Activated T-cell treated with anti-CD3 and anti-CD28 coated beads for 24 hours (primary cell): ENCODE measurements around the gene SYT13.

Experiments
- DNase-seq: peaks from one replicate; pipeline ENCODE4 v3.0.0-alpha.2; 2020; ENCODE audit warnings: low read depth

Gene SYT13

GRCh38 chr11:45285930-45286632 is at the start of gene SYT13:
SYT13 (minus strand) TSS chr11:45286341; CDS start chr11:45286207, 134 bp downstream.
- DNase-seq: no peak

GRCh38 chr11:45335434-45335833 is 49.3 kb upstream of the SYT13 start:
- DNase-seq: no peak

GRCh38 chr11:45334836-45335235 is 48.7 kb upstream of the SYT13 start:
- DNase-seq: no peak

GRCh38 chr11:45334410-45334809 is 48.3 kb upstream of the SYT13 start:
- DNase-seq: no peak

GRCh38 chr11:45333001-45333971 is 47.1 kb upstream of the SYT13 start:
- no peak for DNase-seq

GRCh38 chr11:45332276-45332934 is 46.3 kb upstream of the SYT13 start:
- DNase-seq: peak; percentile 44

- DNase-seq: no peak
Measured at GRCh38 chr11:45331839-45332238, 45.7 kb upstream of the SYT13 start.

GRCh38 chr11:45328726-45329125 is 42.6 kb upstream of the SYT13 start:
- no peak for DNase-seq

- DNase-seq: no peak
Measured at GRCh38 chr11:45324459-45324858, 38.3 kb upstream of the SYT13 start.

- no peak for DNase-seq
Measured at GRCh38 chr11:45323601-45324249, 37.6 kb upstream of the SYT13 start.

GRCh38 chr11:45322891-45323600 is 36.9 kb upstream of the SYT13 start:
- DNase-seq: no peak

GRCh38 chr11:45322111-45322705 is 36.1 kb upstream of the SYT13 start:
- no peak for DNase-seq

GRCh38 chr11:45321669-45322068 is 35.5 kb upstream of the SYT13 start:
- DNase-seq: no peak

- no peak for DNase-seq
Measured at GRCh38 chr11:45321031-45321595, 35.0 kb upstream of the SYT13 start.

- DNase-seq: no peak
Measured at GRCh38 chr11:45320371-45320770, 34.2 kb upstream of the SYT13 start.

GRCh38 chr11:45319077-45319476 is 32.9 kb upstream of the SYT13 start:
- DNase-seq: no peak

GRCh38 chr11:45318516-45318915 is 32.4 kb upstream of the SYT13 start:
- DNase-seq: no peak

GRCh38 chr11:45316258-45316657 is 30.1 kb upstream of the SYT13 start:
- no peak for DNase-seq

GRCh38 chr11:45314900-45315299 is 28.8 kb upstream of the SYT13 start:
- DNase-seq: no peak

GRCh38 chr11:45313171-45313865 is 27.2 kb upstream of the SYT13 start:
- no peak for DNase-seq
